ENCODE data around the gene GPR22. TPM values are rescaled to one million over a fixed set of nuclear protein-coding genes. Genes with fewer than 3 reads are reported as not detected.
A peak's percentile ranks its signal among the peaks of the same experiment; 100 is the strongest.

GPR22 gene
- total and polyA plus RNA-seq, 5 donors from 2014 or later, result 0.09 to 0.29 (median 0.19) TPM; not detected in 2

DNA sequence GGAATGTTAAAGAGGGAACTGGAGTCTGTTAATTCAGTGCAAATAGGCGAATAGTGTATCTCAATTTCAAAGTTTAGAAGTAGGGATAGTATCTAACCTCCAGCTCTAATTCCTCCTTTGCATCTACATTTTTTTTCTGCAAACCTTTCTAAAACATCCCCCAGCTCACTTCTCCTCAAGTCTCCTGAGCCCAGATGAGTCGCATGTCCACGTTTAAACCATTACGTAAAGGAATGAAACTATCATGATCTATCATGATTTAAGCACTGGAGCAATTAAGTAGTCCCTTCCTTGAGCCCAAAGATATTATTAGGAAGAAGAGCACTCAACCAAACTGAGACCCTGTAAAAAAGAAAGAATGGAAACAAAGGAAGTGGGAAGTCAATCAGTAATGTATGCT is 29.9 kb downstream of the GPR22 start:
- H3K4me1 ChIP-seq (ENCODE audit: control insufficient read depth, insufficient read depth, low read length, poor library complexity, severe bottlenecking), result no peaks in the 10 kb centered on the region
- H3K36me3 ChIP-seq (ENCODE audit: control insufficient read depth, insufficient read depth, low read length), result no peaks in the 10 kb centered on the region
- H3K27ac Mint-ChIP-seq, result no peak overlapping the region
- peaks cover 0 to 2% (median 0%) of the 10 kb centered on the region in 7 donors for H3K9me3 Mint-ChIP-seq
- DNase-seq, result no peak
- H3K27me3 ChIP-seq (ENCODE audit: control insufficient read depth, insufficient read depth, low read length), result no peaks in the 10 kb centered on the region
- peaks cover 16% of the 10 kb centered on the region for H3K36me3 Mint-ChIP-seq
- no peak for ATAC-seq (ENCODE audit: low read depth in 2 of 2)
- peaks cover 10 to 62% (median 35%) of the 10 kb centered on the region in 4 donors for H3K4me1 Mint-ChIP-seq
- H3K27me3 Mint-ChIP-seq, result no peaks in the 10 kb centered on the region
- H3K4me3 ChIP-seq (ENCODE audit: low read depth, low read length), result no peak overlapping the region
- H3K9me3 ChIP-seq (ENCODE audit: control insufficient read depth in 2 of 2, low read length in 2 of 2), result no peaks in the 10 kb centered on the region
- no peak overlapping the region for H3K4me3 Mint-ChIP-seq
- H3K27ac ChIP-seq (ENCODE audit: insufficient read depth, low read length, poor library complexity, severe bottlenecking), result no peak overlapping the region

GRCh38 chr7:107501593-107501992 is 31.7 kb downstream of the GPR22 start:
- Histone ChIP-seq H3K27ac (ENCODE audit: insufficient read depth, low read length, poor library complexity, severe bottlenecking) (no peak overlapping the region), H3K36me3 (ENCODE audit: control insufficient read depth, insufficient read depth, low read length) (peaks cover 13% of the 10 kb centered on the region), H3K9me3 (ENCODE audit: control insufficient read depth in 2 of 2, low read length in 2 of 2) (no peaks in the 10 kb centered on the region), H3K4me1 (ENCODE audit: control insufficient read depth, insufficient read depth, low read length, poor library complexity, severe bottlenecking) (no peaks in the 10 kb centered on the region), H3K4me3 (ENCODE audit: low read depth, low read length) (no peak overlapping the region), H3K27me3 (ENCODE audit: control insufficient read depth, insufficient read depth, low read length) (no peaks in the 10 kb centered on the region)
- DNase-seq (peak in 2 of 3 donors; percentile 9 to 65), ATAC-seq (ENCODE audit: low read depth in 2 of 2) (peak in 1 of 2 donors; percentile 40)
- Mint-ChIP-seq H3K27me3 (no peaks in the 10 kb centered on the region), H3K36me3 (peaks cover 23% of the 10 kb centered on the region), H3K4me1 (peaks cover 15 to 57% (median 24%) of the 10 kb centered on the region in 4 donors), H3K9me3 (peaks cover 0 to 1% (median 0%) of the 10 kb centered on the region in 7 donors), H3K4me3 (no peak overlapping the region), H3K27ac (no peak overlapping the region)

DNA sequence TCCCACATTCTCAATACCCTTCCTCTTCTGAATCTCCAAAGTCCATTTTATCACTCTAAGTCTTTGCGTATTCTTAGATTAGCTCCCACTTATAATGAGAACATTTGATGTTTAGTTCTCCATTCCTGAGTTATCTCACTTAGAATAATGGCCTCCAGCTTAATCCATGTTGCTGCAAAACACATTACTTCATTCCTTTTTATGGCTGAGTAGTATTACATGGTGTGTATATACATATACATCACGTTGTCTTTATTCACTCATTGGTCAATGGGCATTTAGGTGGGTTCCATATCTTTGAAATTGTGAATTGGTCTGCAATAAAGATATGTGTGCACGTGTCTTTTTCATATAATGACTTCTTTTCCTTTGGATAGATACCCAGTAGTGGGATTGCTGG is 32.3 kb downstream of the GPR22 start:
- H3K9me3 Mint-ChIP-seq, result peaks cover 0 to 1% (median 0%) of the 10 kb centered on the region in 7 donors
- H3K4me3 Mint-ChIP-seq, result no peak overlapping the region
- Histone ChIP-seq H3K9me3 (ENCODE audit: control insufficient read depth in 2 of 2, low read length in 2 of 2) (no peaks in the 10 kb centered on the region), H3K4me3 (ENCODE audit: low read depth, low read length) (no peak overlapping the region), H3K27me3 (ENCODE audit: control insufficient read depth, insufficient read depth, low read length) (no peaks in the 10 kb centered on the region), H3K36me3 (ENCODE audit: control insufficient read depth, insufficient read depth, low read length) (peaks cover 14% of the 10 kb centered on the region), H3K4me1 (ENCODE audit: control insufficient read depth, insufficient read depth, low read length, poor library complexity, severe bottlenecking) (no peaks in the 10 kb centered on the region), H3K27ac (ENCODE audit: insufficient read depth, low read length, poor library complexity, severe bottlenecking) (no peak overlapping the region)
- no peak overlapping the region for H3K27ac Mint-ChIP-seq
- H3K36me3 Mint-ChIP-seq, result peaks cover 20% of the 10 kb centered on the region
- no peaks in the 10 kb centered on the region for H3K27me3 Mint-ChIP-seq
- ATAC-seq (ENCODE audit: low read depth in 2 of 2) (no peak), DNase-seq (no peak)
- H3K4me1 Mint-ChIP-seq, result peaks cover 13 to 56% (median 21%) of the 10 kb centered on the region in 4 donors

DNA sequence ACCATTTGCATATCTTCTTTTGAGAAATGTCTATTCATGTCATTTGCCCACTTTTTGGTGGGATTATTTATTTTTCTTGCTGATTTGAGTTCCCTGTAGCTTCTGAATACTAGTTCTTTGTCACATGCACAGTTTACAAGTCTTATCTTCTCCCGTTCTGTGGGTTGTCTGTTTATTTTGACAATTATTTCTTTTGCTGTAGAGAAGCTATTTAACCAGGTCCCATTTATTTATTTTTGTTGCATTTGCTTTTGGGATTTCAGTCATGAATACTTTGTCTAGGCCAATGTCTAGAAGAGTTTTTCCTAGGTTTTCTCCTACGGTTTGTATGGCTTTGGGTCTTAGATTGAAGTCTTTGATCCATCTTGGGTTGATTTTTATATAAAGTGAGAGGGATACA is 32.9 kb downstream of the GPR22 start:
- no peak overlapping the region for H3K4me3 ChIP-seq (ENCODE audit: low read depth, low read length)
- Mint-ChIP-seq H3K9me3 (peaks cover 0 to 1% (median 0%) of the 10 kb centered on the region in 7 donors), H3K4me3 (no peak overlapping the region), H3K4me1 (peaks cover 10 to 56% (median 20%) of the 10 kb centered on the region in 4 donors), H3K36me3 (peaks cover 22% of the 10 kb centered on the region), H3K27me3 (no peaks in the 10 kb centered on the region), H3K27ac (no peak overlapping the region)
- ATAC-seq (ENCODE audit: low read depth in 2 of 2), result no peak
- DNase-seq, result no peak
- no peaks in the 10 kb centered on the region for H3K27me3 ChIP-seq (ENCODE audit: control insufficient read depth, insufficient read depth, low read length)
- H3K4me1 ChIP-seq (ENCODE audit: control insufficient read depth, insufficient read depth, low read length, poor library complexity, severe bottlenecking), result no peaks in the 10 kb centered on the region
- H3K9me3 ChIP-seq (ENCODE audit: control insufficient read depth in 2 of 2, low read length in 2 of 2), result no peaks in the 10 kb centered on the region
- peaks cover 14% of the 10 kb centered on the region for H3K36me3 ChIP-seq (ENCODE audit: control insufficient read depth, insufficient read depth, low read length)
- no peak overlapping the region for H3K27ac ChIP-seq (ENCODE audit: insufficient read depth, low read length, poor library complexity, severe bottlenecking)

GRCh38 chr7:107503687-107504086 is 33.8 kb downstream of the GPR22 start:
- Histone ChIP-seq H3K27ac (ENCODE audit: insufficient read depth, low read length, poor library complexity, severe bottlenecking) (no peak overlapping the region), H3K4me3 (ENCODE audit: low read depth, low read length) (no peak overlapping the region), H3K4me1 (ENCODE audit: control insufficient read depth, insufficient read depth, low read length, poor library complexity, severe bottlenecking) (no peaks in the 10 kb centered on the region), H3K36me3 (ENCODE audit: control insufficient read depth, insufficient read depth, low read length) (peaks cover 14% of the 10 kb centered on the region), H3K27me3 (ENCODE audit: control insufficient read depth, insufficient read depth, low read length) (no peaks in the 10 kb centered on the region), H3K9me3 (ENCODE audit: control insufficient read depth in 2 of 2, low read length in 2 of 2) (no peaks in the 10 kb centered on the region)
- H3K27me3 Mint-ChIP-seq, result no peaks in the 10 kb centered on the region
- DNase-seq (no peak), ATAC-seq (ENCODE audit: low read depth in 2 of 2) (no peak)
- H3K9me3 Mint-ChIP-seq, result peaks cover 0 to 1% (median 0%) of the 10 kb centered on the region in 7 donors
- no peak overlapping the region for H3K27ac Mint-ChIP-seq
- H3K36me3 Mint-ChIP-seq, result peaks cover 18% of the 10 kb centered on the region
- H3K4me1 Mint-ChIP-seq, result peaks cover 5 to 55% (median 18%) of the 10 kb centered on the region in 4 donors
- H3K4me3 Mint-ChIP-seq, result no peak overlapping the region

DNA sequence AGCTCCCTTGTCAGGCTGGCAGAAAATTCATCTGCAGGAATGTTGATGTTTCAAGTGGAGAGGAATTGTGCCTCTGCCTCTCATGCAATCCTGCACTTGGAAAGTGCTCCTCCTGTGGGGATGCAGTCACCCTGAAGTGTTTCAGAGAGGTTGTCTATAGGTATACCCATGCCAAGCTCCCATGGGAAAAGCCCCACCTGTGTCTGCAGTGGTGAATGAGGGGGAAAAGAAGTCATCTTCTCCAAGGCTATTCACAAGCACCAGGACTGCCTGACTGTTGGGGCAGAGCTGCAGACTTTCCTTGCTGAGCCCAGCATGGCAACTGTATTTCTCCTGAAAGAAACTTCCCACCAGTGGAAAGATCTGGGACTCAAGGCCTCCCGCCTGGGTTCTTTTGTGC is 35.5 kb downstream of the GPR22 start:
- Mint-ChIP-seq H3K27me3 (no peaks in the 10 kb centered on the region), H3K4me3 (no peak overlapping the region), H3K36me3 (peaks cover 18% of the 10 kb centered on the region), H3K27ac (no peak overlapping the region), H3K4me1 (peaks cover 0 to 50% (median 22%) of the 10 kb centered on the region in 4 donors), H3K9me3 (peaks cover 0 to 4% (median 0%) of the 10 kb centered on the region in 7 donors)
- H3K9me3 ChIP-seq (ENCODE audit: control insufficient read depth in 2 of 2, low read length in 2 of 2), result no peaks in the 10 kb centered on the region
- no peak overlapping the region for H3K27ac ChIP-seq (ENCODE audit: insufficient read depth, low read length, poor library complexity, severe bottlenecking)
- DNase-seq, result no peak
- no peaks in the 10 kb centered on the region for H3K4me1 ChIP-seq (ENCODE audit: control insufficient read depth, insufficient read depth, low read length, poor library complexity, severe bottlenecking)
- H3K4me3 ChIP-seq (ENCODE audit: low read depth, low read length), result no peak overlapping the region
- no peak for ATAC-seq (ENCODE audit: low read depth in 2 of 2)
- no peaks in the 10 kb centered on the region for H3K27me3 ChIP-seq (ENCODE audit: control insufficient read depth, insufficient read depth, low read length)
- peaks cover 14% of the 10 kb centered on the region for H3K36me3 ChIP-seq (ENCODE audit: control insufficient read depth, insufficient read depth, low read length)

- no peak for ATAC-seq (ENCODE audit: low read depth in 2 of 2)
- H3K4me1 Mint-ChIP-seq, result peaks cover 2 to 55% (median 24%) of the 10 kb centered on the region in 4 donors
Measured at GRCh38 chr7:107505997-107506673, 36.3 kb downstream of the GPR22 start.

More at GRCh38 chr7:107505997-107506673, 36.3 kb downstream of the GPR22 start:
- Histone ChIP-seq H3K4me1 (ENCODE audit: control insufficient read depth, insufficient read depth, low read length, poor library complexity, severe bottlenecking) (no peaks in the 10 kb centered on the region), H3K4me3 (ENCODE audit: low read depth, low read length) (no peak overlapping the region), H3K27ac (ENCODE audit: insufficient read depth, low read length, poor library complexity, severe bottlenecking) (no peak overlapping the region), H3K36me3 (ENCODE audit: control insufficient read depth, insufficient read depth, low read length) (peaks cover 14% of the 10 kb centered on the region), H3K9me3 (ENCODE audit: control insufficient read depth in 2 of 2, low read length in 2 of 2) (no peaks in the 10 kb centered on the region), H3K27me3 (ENCODE audit: control insufficient read depth, insufficient read depth, low read length) (no peaks in the 10 kb centered on the region)
- Mint-ChIP-seq H3K36me3 (peaks cover 22% of the 10 kb centered on the region), H3K4me3 (no peak overlapping the region), H3K27me3 (no peaks in the 10 kb centered on the region), H3K27ac (no peak overlapping the region), H3K9me3 (peaks cover 0 to 5% (median 0%) of the 10 kb centered on the region in 7 donors)
- DNase-seq, result peak in 1 of 3 donors; percentile 52

Measured in CD4-positive, CD25-positive, alpha-beta regulatory T cell (primary cell).